T-helper 1 cell treated with Interleukin-12 subunit alpha and Interleukin-12 subunit beta and Interleukin-4 antibody, amounts not matched to agents 30 μg/mL and 1 μg/mL, for 36 hours (primary cell): ENCODE results near the gene ZHX3.
"Not testable (repeated sequence)": the region's sequence is repeated elsewhere in the genome, so short reads cannot be mapped to it uniquely, and the experiment has no call there.

Experiments used
- H3K27ac Mint-ChIP-seq: one replicate; pipeline ENCODE4 v1.8.0; 2021; ENCODE audit warnings: mild to moderate bottlenecking, mixed read lengths
- H3K27me3 Mint-ChIP-seq: one replicate; pipeline ENCODE4 v1.8.0; 2021; ENCODE audit warnings: low read depth, mixed read lengths
- H3K36me3 Mint-ChIP-seq: one replicate; pipeline ENCODE4 v1.8.0; 2021; ENCODE audit warnings: low read depth, mixed read lengths
- H3K4me1 Mint-ChIP-seq: one replicate; pipeline ENCODE4 v1.8.0; 2021; ENCODE audit warnings: low read depth, mixed read lengths
- H3K4me3 Mint-ChIP-seq: one replicate; pipeline ENCODE4 v1.8.0; 2021; ENCODE audit warnings: mild to moderate bottlenecking, moderate library complexity, mixed read lengths
- H3K9me3 Mint-ChIP-seq: one replicate; pipeline ENCODE4 v1.8.0; 2021; ENCODE audit warnings: mixed read lengths

Gene ZHX3

GRCh38 chr20:41135187-41135887 lies 182.2 kb downstream of the ZHX3 start:
- peaks cover 52% of the 10 kb centered on the region for H3K4me1 Mint-ChIP-seq
- H3K27ac Mint-ChIP-seq, result peak overlapping the region; percentile 58
- no peaks in the 10 kb centered on the region for H3K9me3 Mint-ChIP-seq

GRCh38 chr20:41134362-41135186 lies 183.0 kb downstream of the ZHX3 start:
- Mint-ChIP-seq H3K9me3 (no peaks in the 10 kb centered on the region), H3K4me1 (peaks cover 44% of the 10 kb centered on the region), H3K27ac (peak overlapping the region; percentile 53), H3K4me3 (no peak overlapping the region), H3K36me3 (peaks cover 16% of the 10 kb centered on the region), H3K27me3 (no peaks in the 10 kb centered on the region)

More at GRCh38 chr20:41135187-41135887, 182.2 kb downstream of the ZHX3 start:
- H3K27me3 Mint-ChIP-seq, result no peaks in the 10 kb centered on the region
- peaks cover 22% of the 10 kb centered on the region for H3K36me3 Mint-ChIP-seq
- H3K4me3 Mint-ChIP-seq, result peak overlapping the region; percentile 87

GRCh38 chr20:41133709-41134361 lies 183.7 kb downstream of the ZHX3 start:
- H3K27ac Mint-ChIP-seq, result peak overlapping the region; percentile 68
- H3K4me3 Mint-ChIP-seq, result no peak overlapping the region
- peaks cover 13% of the 10 kb centered on the region for H3K36me3 Mint-ChIP-seq
- H3K9me3 Mint-ChIP-seq, result no peaks in the 10 kb centered on the region
- no peaks in the 10 kb centered on the region for H3K27me3 Mint-ChIP-seq
- H3K4me1 Mint-ChIP-seq, result peaks cover 41% of the 10 kb centered on the region

- H3K9me3 Mint-ChIP-seq, H3K27ac Mint-ChIP-seq, H3K4me3 Mint-ChIP-seq, H3K27me3 Mint-ChIP-seq: not testable (repeated sequence)
- H3K36me3 Mint-ChIP-seq, result peaks cover 11% of the 10 kb centered on the region
- peaks cover 38% of the 10 kb centered on the region for H3K4me1 Mint-ChIP-seq
Measured at GRCh38 chr20:41132388-41132775, 185.1 kb downstream of the ZHX3 start.

GRCh38 chr20:41131594-41132387 lies 185.7 kb downstream of the ZHX3 start:
- H3K4me1 Mint-ChIP-seq, result peaks cover 38% of the 10 kb centered on the region
- peak overlapping the region; percentile 76 for H3K27ac Mint-ChIP-seq
- no peaks in the 10 kb centered on the region for H3K9me3 Mint-ChIP-seq
- H3K27me3 Mint-ChIP-seq, result no peaks in the 10 kb centered on the region
- H3K4me3 Mint-ChIP-seq, result peak overlapping the region; percentile 38
- peaks cover 14% of the 10 kb centered on the region for H3K36me3 Mint-ChIP-seq
